ENCODE results near the gene HIP1R.

The HIP1R gene

GRCh38 chr12:122835750-122836026, 431 bp downstream of the HIP1R start:
- peak; percentile 70 for DNase-seq

- DNase-seq = no peak
These were observed 1.0 kb downstream of the HIP1R start for GRCh38 chr12:122836027-122836921.

DNA sequence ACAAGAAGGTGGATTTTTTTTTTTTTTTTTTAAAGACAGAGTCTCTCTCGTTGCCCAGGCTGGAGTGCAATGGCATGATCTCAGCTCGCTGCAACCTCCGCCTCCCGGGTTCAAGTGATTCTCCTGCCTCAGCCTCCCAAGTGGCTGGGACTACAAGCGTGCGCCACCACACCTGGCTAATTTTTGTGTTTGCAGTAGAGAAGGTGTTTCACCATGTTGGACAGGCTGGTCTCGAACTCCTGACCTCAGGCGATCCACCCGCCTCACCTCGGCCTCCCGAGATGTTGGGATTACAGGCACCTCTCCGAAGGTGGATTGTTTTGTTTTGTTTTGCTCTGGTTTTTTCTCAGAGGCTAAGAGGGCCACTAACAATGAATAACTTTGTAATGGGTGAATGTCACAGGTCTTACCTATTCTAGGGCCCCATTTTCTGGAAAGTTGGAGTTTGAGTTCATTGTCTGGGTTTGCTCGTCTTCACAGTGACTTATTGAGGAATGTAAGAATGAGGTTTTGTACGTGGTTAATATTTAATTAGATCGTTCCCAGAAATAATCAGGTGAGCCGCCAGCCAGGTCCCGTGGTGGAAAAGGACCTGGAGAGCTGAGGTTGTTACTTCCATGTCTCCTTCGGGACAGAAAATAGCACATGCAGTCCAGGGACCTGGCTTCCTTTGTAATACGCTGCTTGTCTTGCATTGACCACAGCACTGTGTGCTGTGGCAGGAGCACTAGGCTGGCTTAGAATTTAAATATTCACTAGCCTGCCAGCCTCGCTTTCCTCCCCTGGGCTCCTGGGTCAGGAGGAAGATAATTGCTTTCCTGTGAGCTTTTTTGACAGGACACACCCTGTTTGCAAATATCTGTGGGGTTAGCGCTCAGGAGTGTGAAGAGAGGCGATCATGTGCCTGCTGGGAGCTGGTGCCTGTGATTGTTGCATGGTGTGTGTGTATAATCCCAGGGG, 2.3 kb downstream of the HIP1R start:
- DNase-seq = no peak

DNA sequence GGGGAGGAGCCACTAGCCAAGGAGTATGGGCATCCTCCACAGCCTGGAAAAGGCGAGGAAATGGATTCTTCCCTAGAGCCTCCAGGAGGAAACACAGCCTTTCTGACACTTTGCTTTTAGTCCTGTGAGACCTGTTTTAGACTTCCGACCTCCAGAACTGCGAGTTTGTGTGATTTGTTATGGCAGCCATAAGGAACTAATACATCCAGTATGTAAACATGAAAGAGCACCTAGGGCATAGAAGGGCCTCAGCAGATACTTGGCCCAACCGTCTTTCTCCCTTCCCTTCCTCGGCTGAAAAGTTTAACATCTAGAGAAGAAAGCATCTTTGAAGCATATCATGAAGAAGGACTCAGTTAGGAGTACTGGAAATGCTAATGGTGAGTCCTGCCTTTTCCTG, 3.6 kb downstream of the HIP1R start:
- no peak for DNase-seq

DNA sequence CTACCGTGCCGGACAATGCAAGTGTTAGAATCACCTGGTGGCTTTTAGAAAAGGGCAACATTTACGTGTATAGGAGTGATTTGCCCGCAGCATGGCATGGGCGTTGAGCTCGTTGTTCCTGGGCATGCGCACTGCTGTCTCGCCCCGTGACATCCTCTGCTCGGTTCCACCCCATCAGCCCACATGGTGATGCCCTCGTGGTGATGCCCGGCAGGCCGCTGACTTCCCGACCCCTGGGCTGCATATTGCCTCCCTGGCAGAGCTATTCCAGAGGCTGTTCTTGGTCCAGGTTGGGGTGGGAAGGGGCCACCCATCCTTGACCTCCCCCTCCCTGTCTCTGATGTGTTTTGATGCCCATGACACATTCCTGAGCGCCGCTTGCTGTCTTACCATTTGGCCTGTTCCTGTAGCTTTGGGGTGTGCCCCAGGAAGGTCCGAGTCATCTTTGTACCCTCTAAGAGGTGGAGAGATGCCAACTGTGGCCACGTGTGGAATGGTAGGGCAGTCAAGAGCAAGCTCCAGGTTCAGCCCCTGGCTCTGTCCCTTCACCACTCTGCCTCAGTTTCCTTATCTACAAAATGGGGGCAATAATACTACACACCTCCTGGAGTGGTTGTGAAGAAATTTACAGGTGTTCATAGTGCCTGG, 4.8 kb downstream of the HIP1R start:
- no peak for DNase-seq

DNA sequence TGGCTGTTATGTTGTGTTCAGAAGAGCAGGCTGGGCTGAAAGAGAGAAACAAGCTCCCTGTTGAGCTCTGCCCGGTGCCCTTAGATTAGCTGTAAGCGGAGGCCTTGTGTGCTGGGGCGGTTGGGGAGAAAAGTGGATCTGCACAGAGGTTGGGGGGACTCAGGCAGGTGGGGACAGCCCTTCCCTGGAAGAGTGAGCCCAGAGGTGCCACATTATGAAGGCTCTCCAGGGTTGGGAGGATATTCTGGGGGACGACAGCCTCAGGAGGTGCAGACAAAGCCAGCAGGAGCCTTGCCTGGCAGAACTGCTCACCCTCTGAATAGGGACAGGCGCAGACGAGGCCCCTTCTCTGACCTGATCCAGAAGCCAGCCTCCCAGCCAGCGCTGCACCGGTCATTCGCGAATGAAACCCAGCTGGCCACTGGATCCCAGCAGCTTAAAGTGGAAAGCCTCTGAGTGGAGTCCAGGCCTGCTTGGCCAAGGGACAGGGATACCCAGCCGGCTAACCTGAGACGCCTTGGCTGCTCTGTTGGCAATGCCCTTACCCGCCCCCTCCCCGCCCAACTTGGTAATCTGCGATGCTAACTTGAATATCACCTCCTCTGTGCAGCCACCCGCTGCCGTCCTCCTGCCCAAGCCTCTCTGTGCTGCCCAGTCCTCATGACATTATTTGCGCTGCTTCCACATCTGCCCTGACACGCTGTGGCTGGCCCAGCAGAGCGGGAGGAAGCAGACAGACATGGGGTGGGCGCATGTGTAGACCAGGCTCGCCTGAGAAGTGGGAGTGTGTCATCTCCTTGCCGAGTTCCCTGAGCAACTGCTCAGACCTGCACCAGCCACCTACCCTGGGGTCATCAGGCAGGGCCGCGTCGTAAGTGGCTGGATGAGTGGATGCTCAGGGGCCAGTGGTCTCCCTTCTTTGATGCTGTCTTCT, 5.6 kb downstream of the HIP1R start:
- DNase-seq = no peak

GRCh38 chr12:122841544-122842321, 6.5 kb downstream of the HIP1R start:
- DNase-seq = no peak

DNA sequence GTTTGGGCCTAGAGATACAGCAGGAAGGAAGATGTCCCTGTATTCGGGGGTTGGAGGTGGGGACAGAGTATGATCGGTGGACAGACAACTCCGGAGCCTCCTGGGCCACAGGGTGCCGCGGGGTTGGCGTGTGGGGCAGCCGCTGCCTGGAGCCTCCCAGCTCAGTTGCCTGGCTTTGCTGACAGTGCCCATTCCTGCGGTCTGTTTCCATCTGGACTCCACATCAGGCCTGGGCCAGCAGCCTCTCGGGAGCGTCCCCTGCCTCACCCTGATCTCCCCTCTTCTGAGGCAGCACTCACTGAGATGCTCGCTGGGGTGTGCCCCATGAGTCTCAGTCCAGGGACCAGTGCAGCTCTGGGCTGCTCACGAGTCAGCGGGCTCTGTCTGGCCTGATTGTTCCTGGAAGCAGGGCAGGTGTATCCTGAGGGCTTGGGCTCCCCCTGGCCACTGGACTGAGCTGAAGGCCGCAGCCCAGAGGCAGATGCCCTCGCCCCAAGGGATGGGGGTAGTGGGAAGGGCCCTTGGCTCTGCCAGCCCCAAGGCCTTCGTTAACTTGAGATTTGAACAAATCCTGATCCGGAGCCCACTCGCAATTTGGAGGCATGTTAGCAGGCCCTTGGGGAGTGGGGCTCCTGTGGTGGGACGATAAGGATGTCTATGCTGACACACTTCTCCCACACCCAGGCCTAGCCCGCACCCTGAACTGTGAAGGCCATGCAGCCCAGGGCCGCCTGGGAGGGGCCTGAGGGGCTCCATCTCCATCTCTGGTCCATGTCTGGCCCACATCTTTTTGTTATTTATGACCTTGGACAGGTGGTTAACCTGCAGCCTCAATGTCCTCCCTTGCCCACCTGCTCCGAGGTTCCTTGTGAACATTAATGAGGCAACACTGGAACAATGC, 7.5 kb downstream of the HIP1R start:
- no peak for DNase-seq

- no peak for DNase-seq
These were observed 8.2 kb downstream of the HIP1R start for GRCh38 chr12:122843455-122843854.

DNA sequence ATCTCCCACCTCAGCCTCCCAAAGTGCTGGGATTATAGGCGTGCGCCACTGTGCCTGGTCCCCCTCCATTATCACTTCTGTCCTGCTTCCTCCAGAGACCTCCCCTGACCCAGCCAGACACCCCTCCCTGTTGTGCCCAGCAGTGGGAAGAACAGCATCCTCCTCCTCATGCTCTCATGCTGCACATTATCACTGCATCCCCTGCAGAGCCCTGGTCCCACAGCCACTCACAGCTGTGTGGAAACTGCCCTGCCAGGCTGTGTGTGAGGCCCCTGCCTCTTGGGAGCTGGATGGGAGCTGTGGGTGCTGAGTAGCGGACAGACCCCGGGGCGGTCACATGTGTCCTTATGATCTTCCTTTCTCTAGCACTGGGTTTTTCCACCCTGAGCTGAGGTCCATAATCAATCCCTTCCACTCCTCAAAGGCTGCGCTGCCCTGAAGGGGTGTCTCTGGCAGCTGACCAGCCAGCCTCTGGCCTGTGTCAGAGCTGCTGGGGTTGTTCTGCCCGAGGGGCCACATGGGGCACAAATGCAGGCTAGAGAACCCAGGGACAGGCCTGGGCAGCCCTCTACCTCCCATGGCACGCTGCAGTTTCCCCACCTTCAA, 9.2 kb downstream of the HIP1R start:
- DNase-seq = no peak

DNA sequence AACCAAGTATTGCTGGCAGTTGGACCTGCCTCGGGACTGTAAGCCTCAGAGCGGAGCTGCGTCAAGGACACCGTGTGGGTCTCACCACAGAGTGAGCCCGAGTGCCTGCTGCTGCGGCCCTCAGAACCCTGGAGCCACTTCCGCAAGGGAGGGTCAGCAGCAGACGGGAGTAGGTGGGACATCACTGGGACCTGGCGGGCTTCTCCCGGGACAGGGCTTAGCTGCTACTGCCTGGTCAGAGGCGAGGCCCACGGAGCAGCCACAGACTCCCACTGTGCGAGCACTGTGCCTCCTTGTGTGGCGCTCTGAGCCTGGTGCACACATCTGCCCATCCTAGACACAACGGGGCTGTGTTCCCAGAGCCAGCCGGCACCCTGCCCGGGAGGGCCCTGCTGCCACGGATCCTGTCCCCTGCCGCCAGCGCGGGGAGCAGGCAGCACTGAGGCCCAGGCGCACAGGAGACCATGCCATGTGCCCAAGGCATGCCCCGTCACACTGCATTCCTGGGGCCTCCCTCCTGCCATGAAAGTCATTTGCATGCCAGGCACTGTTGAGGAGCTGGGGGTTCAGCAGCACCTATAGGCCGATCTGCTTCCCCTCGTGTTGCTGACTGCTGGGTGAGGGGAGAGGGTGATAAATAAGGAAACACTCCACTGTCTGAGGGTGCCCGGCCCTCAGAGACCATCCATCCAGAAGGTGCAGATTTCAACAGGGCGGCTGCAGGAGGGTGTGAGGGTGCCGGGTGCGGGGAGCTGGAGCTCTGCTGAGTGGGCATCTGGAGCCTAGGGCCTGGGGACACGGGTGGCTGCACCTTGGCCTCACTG, 10.0 kb downstream of the HIP1R start:
- DNase-seq = no peak

DNA sequence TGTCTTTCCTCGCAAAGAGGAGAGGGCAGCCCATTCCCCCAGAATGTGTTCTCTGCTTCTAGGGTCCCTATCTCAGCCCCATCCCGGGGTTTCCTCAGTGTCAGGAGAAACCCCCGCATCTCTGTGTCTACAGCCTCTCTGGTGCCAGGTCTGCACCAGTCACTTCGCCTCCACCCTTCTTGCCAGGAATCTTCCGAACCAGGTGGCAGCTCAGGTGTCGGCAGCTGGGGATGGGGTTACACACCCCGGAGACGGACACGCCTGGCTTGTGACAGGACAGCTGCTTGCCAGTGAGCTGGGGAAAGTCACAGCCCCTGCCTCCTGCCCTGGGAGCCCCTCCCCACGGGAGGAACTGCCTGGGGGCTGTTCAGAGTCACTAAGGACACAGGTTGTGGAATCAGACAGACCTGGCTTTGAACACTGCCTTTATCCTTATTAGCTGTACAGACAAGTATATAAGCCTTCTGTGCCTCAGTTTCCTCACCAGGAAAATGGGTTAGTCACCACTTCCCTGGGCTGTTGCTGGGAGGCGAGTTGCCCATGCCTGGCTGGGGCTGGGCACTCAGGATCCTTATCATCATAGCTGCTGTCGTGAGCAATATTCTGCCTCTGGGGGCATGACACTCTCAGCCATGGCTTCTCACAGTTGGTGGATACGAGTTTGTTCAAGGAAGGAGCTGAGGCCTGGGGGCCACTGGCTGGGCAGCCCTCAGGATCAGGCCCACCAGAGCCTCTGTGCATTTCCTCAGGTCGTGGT, 10.8 kb downstream of the HIP1R start:
- DNase-seq = no peak

DNA sequence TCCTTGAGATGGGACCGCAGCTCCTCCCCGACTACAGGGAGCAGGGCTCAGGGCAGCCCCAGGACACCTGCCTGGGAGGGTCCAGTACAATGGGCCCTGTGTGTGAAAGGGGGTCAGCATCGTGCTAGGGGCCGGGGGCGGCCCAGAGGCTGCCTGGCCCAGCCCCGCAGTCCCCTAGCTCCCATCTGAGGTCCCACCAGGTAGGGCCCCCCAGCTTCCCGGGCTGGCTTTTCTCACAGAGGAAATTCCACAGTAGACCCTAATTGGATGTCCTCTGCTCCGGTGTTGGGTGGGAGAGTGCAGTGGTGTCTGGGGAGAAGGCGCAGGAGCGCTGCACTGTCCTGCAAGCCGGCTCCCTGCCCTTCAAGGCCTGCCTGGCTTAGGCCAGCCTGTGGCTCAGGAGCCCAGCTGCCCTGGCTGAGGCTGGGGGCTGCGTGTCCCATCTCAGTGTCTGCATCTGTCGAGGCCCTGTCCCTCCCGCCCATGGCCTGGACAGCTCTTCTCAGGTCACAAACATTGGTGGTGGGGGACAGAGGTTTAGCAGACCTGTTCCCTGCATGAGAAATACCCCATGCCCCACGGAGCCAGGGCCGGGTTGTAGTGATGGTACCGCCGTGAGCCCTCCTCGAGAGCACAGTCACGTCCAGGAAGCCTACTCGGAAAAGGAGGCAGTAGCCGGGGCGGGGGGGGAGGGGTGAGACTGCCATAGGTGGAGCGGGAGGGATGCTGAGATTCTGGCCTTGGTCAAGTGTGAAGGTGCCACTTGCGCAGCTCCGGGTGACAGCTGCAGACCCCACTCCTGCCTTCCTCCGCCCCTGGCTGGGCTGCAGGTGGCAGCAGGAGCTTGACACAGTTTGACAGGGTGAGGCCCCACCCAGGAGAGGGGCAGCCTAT, 11.6 kb downstream of the HIP1R start:
- DNase-seq = no peak

DNA sequence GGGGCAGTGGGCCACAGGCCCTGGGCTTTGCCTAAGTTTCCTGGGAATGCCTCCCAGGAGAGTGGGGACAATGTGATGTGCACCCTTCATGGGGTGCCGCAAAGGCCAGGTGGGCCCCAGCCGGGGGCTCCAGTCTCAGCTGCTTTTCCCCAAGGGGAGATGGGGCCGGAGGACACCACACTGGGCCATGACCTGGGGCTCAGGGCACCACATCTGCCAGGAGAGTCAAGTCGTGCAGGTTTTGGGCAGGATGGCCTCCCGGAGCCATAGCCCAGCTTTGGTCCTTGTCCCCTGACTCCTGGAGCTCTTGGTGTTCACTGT, 12.2 kb downstream of the HIP1R start:
- DNase-seq = no peak

DNA sequence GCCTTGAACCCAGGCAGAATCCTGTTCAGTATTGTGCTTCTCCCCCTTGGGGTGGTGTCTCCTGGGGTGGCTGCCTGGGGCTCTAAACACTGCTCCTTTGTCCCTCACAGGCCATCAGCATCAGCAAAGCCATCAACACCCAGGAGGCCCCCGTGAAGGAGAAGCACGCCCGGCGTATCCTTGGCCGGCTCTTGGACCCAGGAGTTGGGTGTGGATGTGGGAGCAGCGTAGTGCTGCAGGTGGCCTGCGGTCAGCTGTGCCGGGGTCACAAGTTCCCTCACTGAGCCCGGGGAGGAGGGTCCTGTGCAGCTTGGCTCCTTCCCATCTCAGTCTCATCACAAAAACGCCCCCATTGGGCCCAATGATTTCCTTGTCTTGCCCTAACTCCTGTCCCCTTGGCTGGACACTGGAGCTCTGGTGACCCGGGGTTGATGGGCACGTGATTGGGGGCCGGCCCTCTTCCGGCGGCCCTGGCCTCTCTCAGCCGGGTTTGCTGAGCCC, 12.7 kb downstream of the HIP1R start:
- no peak for DNase-seq

DNA sequence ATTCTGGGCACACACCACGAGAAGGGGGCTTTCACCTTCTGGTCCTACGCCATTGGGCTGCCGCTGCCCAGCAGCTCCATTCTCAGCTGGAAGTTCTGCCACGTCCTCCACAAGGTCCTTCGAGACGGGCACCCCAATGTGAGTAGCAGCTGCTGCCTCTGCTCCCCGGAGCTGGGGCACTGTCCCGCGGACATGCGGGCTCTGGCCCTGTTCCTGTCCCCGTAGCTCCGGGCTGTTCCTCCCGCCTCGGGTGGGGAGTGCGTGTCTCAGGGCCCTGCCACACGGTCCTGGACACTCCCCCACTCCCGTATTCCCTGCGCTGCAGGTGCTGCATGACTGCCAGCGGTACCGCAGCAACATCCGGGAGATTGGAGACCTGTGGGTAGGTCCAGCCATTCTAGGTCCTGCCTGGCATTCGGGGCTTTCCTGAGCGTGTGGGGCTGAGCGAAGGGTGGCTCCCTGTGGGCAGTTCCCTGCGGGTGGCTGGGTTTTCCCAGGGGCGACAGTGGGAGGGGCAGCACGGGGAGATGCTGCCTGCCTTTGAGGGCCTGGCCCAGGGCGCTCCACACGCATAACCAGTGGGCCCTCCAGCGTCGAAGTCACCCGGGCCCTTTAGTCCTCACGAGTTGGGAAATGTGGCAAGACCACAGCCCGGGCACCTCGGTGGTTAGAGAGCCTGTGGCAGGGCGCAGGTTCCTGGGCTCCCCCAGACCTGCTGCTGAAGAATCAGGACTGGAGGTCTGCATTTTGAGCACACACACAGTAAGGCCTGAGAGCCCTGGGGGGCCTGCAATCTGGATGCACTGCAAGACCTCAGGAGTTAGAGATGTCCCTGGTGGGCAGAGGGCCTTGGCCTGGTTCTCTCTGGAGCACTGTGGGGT, 13.5 kb downstream of the HIP1R start:
- DNase-seq = no peak

Data from activated CD8-positive, alpha-beta memory T cell treated with anti-CD3 and anti-CD28 coated beads, Interleukin-2, amount 50 U/mL, for 48 hours (primary cell).